OCI-LY7 (cell line): ENCODE data around the gene AKAP12.

Experiments
- EZH2phosphoT487 ChIP-seq: fragments of 200-600 bp; sonication (generic); IDR thresholded peaks from 2 replicates; pipeline ENCODE4 v1.6.1; 2018; ENCODE audit warnings: low read depth, borderline replicate concordance, mild to moderate bottlenecking, mixed run types, antibody characterized with exemption, low read length, moderate library complexity, mixed read lengths
- TF ChIP-seq, protein P1 (sequence below): fragments of 200-600 bp; sonication (generic); conservative IDR thresholded peaks from 2 replicates; pipeline ENCODE4 v1.5.1; 2014; ENCODE audit warnings: mild to moderate bottlenecking, antibody characterized with exemption, low read length, moderate library complexity, mixed read lengths

DNA sequence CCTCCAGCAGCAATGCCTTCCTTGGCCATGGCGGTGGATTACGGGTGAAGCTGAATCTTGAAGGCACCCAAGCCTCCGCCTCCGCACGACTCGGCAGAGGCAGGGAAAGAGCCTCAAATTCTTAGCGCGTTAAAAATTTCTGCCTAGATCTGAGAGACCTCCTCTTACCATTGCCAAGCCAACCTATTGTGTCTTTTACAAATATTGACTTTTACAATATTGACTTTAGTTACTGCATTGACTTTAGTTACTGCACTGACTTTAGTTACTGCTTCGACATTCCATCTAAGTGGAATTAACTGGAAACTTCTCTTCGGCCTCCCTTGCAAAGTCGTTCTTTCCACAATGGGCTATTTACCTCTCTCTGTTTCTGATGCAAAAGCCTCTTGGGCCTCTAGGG, 13.8 kb upstream of the AKAP12 start:
- TF ChIP-seq, protein P1, sequence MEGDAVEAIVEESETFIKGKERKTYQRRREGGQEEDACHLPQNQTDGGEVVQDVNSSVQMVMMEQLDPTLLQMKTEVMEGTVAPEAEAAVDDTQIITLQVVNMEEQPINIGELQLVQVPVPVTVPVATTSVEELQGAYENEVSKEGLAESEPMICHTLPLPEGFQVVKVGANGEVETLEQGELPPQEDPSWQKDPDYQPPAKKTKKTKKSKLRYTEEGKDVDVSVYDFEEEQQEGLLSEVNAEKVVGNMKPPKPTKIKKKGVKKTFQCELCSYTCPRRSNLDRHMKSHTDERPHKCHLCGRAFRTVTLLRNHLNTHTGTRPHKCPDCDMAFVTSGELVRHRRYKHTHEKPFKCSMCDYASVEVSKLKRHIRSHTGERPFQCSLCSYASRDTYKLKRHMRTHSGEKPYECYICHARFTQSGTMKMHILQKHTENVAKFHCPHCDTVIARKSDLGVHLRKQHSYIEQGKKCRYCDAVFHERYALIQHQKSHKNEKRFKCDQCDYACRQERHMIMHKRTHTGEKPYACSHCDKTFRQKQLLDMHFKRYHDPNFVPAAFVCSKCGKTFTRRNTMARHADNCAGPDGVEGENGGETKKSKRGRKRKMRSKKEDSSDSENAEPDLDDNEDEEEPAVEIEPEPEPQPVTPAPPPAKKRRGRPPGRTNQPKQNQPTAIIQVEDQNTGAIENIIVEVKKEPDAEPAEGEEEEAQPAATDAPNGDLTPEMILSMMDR: no peak
- no peak for TF ChIP-seq EZH2phosphoT487
